ENCODE measurements around the gene CTAG1A.
"Not testable (repeated sequence)": the region's sequence is repeated elsewhere in the genome, so short reads cannot be mapped to it uniquely, and the experiment has no call there.

The CTAG1A gene

DNA sequence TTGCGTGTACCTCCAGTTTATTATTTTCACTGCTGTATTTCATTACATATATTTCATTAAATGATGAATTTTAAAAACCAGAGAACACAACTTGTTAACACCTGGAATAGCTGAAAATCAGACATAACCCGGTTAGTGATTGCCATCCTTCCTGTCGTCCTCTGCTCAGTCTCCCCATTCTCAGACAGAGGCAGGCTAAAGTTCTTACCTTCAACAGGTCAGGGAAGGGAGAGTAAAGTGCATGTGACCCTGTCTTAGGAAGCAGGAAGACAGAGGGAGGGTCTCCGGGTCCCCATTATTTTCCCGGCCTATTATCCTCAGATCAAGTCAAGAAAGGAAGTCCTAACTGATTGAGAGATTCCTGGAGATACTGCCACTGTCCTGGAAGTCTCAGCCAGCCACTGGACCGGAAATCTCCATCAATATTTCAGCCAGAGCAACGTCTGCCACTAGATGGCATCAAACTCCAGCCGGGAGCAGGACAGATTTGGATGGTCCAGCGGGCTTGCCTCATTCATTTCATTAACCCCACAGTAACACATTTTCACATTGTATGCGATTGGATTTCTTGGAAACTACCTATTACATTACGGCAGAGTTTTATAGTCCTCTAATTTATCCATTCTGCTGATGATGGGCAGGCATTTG lies 36.0 kb downstream of the CTAG1A start:
- not testable (repeated sequence) for DNase-seq

DNA sequence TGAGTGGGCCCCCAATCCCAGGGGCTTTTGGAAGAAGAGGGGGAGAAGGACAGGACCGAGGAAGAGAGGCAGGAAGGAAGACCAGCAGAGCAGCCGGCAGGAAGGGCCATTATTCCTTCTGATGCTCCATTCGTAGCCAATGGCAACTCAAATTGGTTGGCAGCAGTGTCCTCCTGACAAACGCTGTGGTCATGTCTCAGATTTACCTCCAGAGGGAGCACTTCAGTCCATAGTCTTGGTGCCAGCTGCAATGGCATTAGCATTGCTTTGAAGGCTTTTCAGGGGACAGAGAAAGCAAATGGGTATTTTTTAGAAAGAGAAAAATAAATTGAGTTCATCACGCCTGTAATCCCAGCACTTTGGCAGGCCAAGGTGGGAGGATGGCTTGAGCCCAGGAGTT lies 44.0 kb downstream of the CTAG1A start:
- not testable (repeated sequence) for DNase-seq

DNA sequence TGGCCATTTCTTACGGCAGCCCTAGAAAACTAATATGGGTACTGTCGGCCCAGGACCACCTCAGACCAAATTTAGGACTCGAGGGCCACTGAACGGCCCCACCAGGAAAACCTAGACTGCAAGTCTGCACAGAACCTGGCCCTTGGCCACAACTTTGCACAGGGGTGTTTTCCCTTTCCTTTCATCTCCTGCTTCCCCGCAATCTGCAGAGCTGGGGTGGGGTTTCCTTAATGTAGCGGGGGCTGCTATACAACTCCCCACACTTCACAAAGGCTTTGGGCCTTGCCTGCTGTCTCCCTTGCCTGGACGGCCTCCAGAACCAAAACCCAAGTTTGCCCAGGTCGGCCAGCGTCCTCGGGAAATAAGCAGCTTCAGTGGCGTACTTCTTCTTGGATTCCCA lies 46.0 kb downstream of the CTAG1A start:
- not testable (repeated sequence) for DNase-seq

DNA sequence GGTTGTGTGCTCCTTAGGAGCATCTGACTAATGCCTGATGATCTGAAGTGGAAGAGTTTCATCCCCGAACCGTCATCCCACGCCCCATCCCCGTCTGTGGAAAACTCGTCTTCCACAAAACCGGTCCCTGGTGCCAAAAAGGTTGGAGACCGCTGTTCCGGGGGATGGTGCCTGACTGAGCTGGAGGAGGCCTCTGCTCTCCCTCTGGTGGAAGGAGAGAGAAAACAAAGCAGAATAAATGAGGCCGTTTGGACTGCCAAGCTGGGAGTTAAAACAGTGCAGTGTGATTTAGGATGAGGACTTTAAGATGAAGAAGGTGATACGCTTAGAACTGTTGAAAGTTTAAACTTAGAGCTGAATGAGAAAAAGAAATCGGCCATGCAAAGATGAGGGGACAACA lies 48.7 kb downstream of the CTAG1A start:
- DNase-seq: not testable (repeated sequence)
